DND-41 (cell line): ENCODE data around the gene FKBP2.

Source experiments
- CTCF ChIP-seq: IDR thresholded peaks from 2 replicates; pipeline ENCODE4 v1.5.1; 2012; ENCODE audit warnings: borderline replicate concordance, low read length, moderate library complexity, mild to moderate bottlenecking; ENCODE audit not compliant: poor library complexity, severe bottlenecking; ENCODE audit errors: extremely low read depth
- EZH2 ChIP-seq: IDR thresholded peaks from 3 replicates; pipeline ENCODE4 v1.6.1; 2012; ENCODE audit warnings: borderline replicate concordance, low read depth, mild to moderate bottlenecking, moderate library complexity, low read length, inconsistent platforms; ENCODE audit not compliant: severe bottlenecking

GRCh38 chr11:64251753-64252002, 10.8 kb downstream of the FKBP2 start:
- TF ChIP-seq CTCF: no peak
- TF ChIP-seq EZH2: no peak
